ENCODE data around the gene PAK6.
A peak's percentile ranks its signal among the peaks of the same experiment; 100 is the strongest.

Gene PAK6

DNA sequence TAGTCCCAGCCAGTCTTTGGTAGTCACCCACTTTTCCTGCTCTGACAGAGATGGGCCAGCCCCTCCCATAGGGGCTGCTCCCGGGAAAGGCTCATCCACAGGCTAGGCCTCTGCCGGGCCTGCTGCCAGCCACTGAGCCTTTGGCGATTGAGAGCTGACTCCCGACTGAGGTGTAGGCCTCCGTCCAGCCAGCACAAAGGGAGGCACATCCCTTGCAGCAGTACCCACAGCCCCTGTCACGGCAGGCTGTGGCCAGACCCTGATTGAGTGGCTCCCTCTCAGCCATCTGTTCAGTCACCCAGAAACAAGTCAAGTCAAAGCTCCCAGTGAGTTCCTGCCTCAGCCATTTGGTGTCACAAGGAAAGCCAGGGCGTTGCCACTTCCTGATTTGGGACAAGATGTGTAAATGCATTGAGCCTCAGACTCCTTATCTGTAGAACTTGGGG, 6.2 kb upstream of the PAK6 start:
- DNase-seq (ENCODE audit: extremely low spot score): no peak
- ChIA-PET CTCF (interaction anchor here (2.8 to 23.5 kb wide), 2 partner anchors 15 to 38 kb away, joined by 13 to 525 read pairs; no protein-coding TSS in a partner anchor), POLR2A (no interaction called here)
- TF ChIP-seq, protein P1, sequence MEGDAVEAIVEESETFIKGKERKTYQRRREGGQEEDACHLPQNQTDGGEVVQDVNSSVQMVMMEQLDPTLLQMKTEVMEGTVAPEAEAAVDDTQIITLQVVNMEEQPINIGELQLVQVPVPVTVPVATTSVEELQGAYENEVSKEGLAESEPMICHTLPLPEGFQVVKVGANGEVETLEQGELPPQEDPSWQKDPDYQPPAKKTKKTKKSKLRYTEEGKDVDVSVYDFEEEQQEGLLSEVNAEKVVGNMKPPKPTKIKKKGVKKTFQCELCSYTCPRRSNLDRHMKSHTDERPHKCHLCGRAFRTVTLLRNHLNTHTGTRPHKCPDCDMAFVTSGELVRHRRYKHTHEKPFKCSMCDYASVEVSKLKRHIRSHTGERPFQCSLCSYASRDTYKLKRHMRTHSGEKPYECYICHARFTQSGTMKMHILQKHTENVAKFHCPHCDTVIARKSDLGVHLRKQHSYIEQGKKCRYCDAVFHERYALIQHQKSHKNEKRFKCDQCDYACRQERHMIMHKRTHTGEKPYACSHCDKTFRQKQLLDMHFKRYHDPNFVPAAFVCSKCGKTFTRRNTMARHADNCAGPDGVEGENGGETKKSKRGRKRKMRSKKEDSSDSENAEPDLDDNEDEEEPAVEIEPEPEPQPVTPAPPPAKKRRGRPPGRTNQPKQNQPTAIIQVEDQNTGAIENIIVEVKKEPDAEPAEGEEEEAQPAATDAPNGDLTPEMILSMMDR (IDR thresholded peaks at IDR 0.05; ENCODE audit: control extremely low read depth, extremely low read depth, low read depth, missing control alignments): no peak

DNA sequence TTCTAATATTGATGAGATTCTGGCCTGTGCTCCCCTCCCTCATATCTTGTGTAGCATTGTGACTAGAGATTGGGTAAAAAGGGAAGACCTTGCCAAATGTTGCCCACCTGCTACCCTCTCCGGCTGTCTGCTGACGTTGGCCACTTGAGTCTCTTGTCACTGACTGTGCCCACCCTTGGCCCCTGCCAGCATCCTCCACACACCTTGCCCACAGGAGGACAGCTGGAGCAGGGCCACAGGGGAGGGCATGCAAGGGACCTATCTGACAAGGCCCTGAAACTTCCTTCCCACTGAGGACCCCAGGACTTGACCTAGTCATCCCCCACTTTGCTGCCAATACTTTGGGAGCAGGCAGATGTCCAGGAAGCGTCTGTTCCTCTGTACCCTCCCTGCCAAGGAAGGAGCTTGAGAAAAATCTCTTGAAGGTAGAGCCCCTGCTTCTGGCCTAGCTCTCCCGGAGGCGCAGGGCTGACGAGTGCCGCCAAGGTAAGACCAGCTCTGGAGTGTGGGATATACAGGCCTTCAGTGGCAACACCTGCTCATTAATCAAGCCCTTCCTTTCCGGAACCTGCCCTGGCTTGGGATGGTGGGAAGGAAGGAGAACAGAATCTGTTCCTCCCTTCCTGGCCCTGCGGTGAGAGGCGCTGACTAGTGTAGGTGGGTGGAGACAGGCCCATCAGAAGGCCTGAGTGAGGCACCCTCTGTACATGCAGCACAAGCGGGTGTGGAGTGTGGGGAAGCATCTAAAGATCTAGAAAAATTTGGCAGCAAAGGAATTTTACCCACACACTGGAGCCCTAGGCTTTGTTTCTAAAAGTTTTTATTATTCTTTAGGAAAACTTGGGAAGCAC, 4.9 kb upstream of the PAK6 start:
- ChIA-PET CTCF (interaction anchor here (2.8 to 23.5 kb wide), 2 partner anchors 16 to 37 kb away, joined by 13 to 525 read pairs; no protein-coding TSS in a partner anchor), POLR2A (no interaction called here)
- no peak for DNase-seq (ENCODE audit: extremely low spot score)

DNA sequence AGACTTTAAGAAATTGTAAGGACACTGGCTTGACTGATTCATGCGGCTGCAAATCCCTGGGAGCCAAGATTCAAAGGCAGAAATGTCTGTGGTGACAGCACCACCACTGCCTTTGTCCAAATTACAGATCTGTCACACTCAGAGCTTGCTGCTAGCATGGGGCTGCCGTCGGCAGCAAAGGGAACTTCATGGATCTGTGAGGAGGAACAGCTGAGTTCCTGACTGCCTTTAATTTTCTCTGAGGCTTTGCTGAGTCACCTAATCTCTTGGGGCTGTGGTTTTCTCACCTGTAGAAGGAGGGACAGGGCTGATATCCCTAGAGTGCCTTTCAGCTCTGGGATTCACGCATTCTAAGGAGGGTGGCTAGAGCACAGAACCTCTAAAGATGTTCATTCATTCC, 4.1 kb upstream of the PAK6 start:
- POLR2A ChIA-PET: no interaction called here
- CTCF ChIA-PET: interaction anchor here (2.8 to 23.5 kb wide), 2 partner anchors 17 to 36 kb away, joined by 13 to 525 read pairs; no protein-coding TSS in a partner anchor
- TF ChIP-seq, protein P1 (IDR thresholded peaks at IDR 0.05; ENCODE audit: control extremely low read depth, extremely low read depth, low read depth, missing control alignments): no peak
- no peak for DNase-seq (ENCODE audit: extremely low spot score)

More for the DNA sequence above, 4.9 kb upstream of the PAK6 start:
- TF ChIP-seq, protein P1 (IDR thresholded peaks at IDR 0.05; ENCODE audit: control extremely low read depth, extremely low read depth, low read depth, missing control alignments): no peak

DNA sequence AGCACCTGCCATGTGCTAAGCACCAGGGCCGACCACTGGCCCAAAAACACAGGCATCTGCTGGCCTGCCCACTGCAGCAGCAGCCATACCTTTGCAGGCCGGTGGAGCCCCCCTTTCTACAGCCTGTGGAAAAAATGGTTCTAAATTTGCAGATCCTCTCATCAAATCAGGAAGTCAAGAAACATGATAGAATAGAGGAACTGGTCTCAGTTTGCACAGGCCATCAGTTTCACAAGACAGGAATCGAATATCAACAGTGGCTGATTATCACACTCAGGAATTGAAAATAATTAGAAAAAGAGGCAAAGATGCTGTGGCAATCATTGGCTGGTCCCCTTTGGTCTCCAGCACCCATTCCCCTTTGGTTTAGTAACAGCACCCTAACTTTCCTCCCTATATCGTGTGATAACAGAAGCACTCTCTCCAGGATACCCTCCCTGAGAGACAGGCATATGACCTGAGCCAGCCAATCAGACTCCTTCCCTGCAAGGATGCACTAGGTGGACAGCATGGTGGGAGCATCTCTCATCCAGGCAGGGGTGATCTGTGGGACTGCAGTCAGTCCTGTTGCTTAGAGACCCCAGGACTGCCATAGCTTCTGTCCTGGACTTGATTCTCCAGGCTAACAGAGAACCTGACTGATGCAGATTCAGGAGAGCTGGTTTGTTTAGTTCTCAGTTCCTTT, 3.5 kb upstream of the PAK6 start:
- ChIA-PET CTCF (interaction anchor here (0.8 to 23.5 kb wide), 4 partner anchors 12 to 131 kb away, joined by 3 to 525 read pairs (median 8); no protein-coding TSS in a partner anchor), POLR2A (no interaction called here)
- TF ChIP-seq, protein P1 (IDR thresholded peaks at IDR 0.05; ENCODE audit: control extremely low read depth, extremely low read depth, low read depth, missing control alignments): no peak
- peak; percentile 20 for DNase-seq (ENCODE audit: extremely low spot score)

DNA sequence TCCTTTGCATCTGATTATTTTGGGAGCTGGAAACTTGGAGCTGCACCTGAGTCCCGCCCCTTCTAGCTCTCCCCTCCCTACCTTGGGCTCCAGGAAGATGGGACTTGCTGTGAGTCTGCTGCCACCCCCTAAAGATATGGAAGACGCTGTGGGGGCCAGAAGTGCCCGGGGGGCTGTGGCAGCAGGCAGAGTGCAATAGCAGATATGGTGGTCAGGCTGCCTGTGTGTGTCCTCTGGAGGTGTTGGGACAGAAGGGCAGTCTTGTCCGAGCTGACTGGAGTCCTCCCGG, 485 bp downstream of the PAK6 start:
- CTCF ChIA-PET: interaction anchor here (1.0 to 10.0 kb wide), 12 partner anchors 9 to 194 kb away, joined by 3 to 101 read pairs (median 7); no protein-coding TSS in a partner anchor
- POLR2A ChIA-PET: interaction anchor here (0.7 kb wide), 1 partner anchor 183 kb away, joined by 3 read pairs; no protein-coding TSS in a partner anchor
- TF ChIP-seq, protein P1 (IDR thresholded peaks at IDR 0.05; ENCODE audit: control extremely low read depth, extremely low read depth, low read depth, missing control alignments): no peak
- no peak for DNase-seq (ENCODE audit: extremely low spot score)
